H7 (cell line): ENCODE data around the gene RAB26. TPM values are rescaled to one million over a fixed set of nuclear protein-coding genes. Genes with fewer than 3 reads are reported as not detected.

Source experiments
- DNase-seq: peaks from one replicate; pipeline ENCODE4 v3.0.0; 2012
- H3K27me3 ChIP-seq: 2 replicates; pipeline ENCODE4 v1.6.0; 2011; ENCODE audit warnings: mild to moderate bottlenecking, low read length; ENCODE audit not compliant: control insufficient read depth, insufficient read depth
- H3K36me3 ChIP-seq: replicated peaks from 2 replicates; pipeline ENCODE4 v1.5.1; 2011; ENCODE audit warnings: low read length; ENCODE audit not compliant: control insufficient read depth, insufficient read depth
- H3K4me3 ChIP-seq: 2 replicates; pipeline ENCODE4 v1.5.1; 2011; ENCODE audit warnings: low read depth, mild to moderate bottlenecking, control low read depth, low read length, moderate library complexity; ENCODE audit not compliant: insufficient read depth
- total RNA-seq: library from RNA; depleted of rRNA; stranded (reverse); fragments of >200 nt; shearing (Covaris generic); gene quantifications from 2 replicates; pipeline ENCODE4 v1.2.3, GENCODE V29; 2014

The RAB26 gene
- total RNA-seq, 1 experiment from 2014 or later = 10.7 TPM

GRCh38 chr16:2172688-2173335, 24.4 kb downstream of the RAB26 start:
- H3K36me3 ChIP-seq = peaks cover 19% of the 10 kb centered on the region
- no peak for DNase-seq
- H3K27me3 ChIP-seq = no peaks in the 10 kb centered on the region
- H3K4me3 ChIP-seq = no peak overlapping the region

- Histone ChIP-seq H3K27me3 (no peaks in the 10 kb centered on the region), H3K36me3 (peaks cover 18% of the 10 kb centered on the region), H3K4me3 (no peak overlapping the region)
- no peak for DNase-seq
Measured at GRCh38 chr16:2173366-2173765, 24.9 kb downstream of the RAB26 start.

GRCh38 chr16:2173916-2174315, 25.5 kb downstream of the RAB26 start:
- Histone ChIP-seq H3K4me3 (no peak overlapping the region), H3K27me3 (no peaks in the 10 kb centered on the region), H3K36me3 (peaks cover 18% of the 10 kb centered on the region)
- no peak for DNase-seq

GRCh38 chr16:2174396-2175131, 26.1 kb downstream of the RAB26 start:
- Histone ChIP-seq H3K4me3 (no peak overlapping the region), H3K36me3 (peaks cover 18% of the 10 kb centered on the region), H3K27me3 (0 out of 2 replicates have a peak, but pooled peaks cover 3% of the 10 kb centered on the region)
- no peak for DNase-seq

GRCh38 chr16:2175454-2175853, 27.0 kb downstream of the RAB26 start:
- H3K36me3 ChIP-seq = peaks cover 18% of the 10 kb centered on the region
- H3K27me3 ChIP-seq = 0 out of 2 replicates have a peak, but pooled peaks cover 3% of the 10 kb centered on the region
- no peak for DNase-seq
- no peak overlapping the region for H3K4me3 ChIP-seq

DNA sequence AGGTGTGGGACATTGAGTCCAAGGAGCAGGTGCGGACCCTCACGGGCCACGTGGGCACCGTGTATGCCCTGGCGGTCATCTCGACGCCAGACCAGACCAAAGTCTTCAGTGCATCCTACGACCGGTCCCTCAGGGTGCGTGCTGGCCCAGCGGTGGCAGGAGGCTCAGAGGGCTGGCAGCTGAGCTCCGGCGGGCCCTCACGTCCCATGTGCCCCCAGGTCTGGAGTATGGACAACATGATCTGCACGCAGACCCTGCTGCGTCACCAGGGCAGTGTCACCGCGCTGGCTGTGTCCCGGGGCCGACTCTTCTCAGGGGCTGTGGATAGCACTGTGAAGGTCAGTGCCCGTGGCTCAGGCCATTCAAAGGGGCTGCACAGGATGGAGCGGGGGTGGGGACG, 27.6 kb downstream of the RAB26 start:
- 0 out of 2 replicates have a peak, but pooled peaks cover 3% of the 10 kb centered on the region for H3K27me3 ChIP-seq
- peaks cover 18% of the 10 kb centered on the region for H3K36me3 ChIP-seq
- no peak for DNase-seq

GRCh38 chr16:2177101-2177500, 28.7 kb downstream of the RAB26 start:
- DNase-seq = no peak
- 0 out of 2 replicates have a peak, but pooled peaks cover 3% of the 10 kb centered on the region for H3K27me3 ChIP-seq
- peaks cover 18% of the 10 kb centered on the region for H3K36me3 ChIP-seq
- no peak overlapping the region for H3K4me3 ChIP-seq

More for the DNA sequence above, 27.6 kb downstream of the RAB26 start:
- H3K4me3 ChIP-seq = no peak overlapping the region

GRCh38 chr16:2177561-2177960, 29.1 kb downstream of the RAB26 start:
- H3K4me3 ChIP-seq = no peak overlapping the region
- H3K27me3 ChIP-seq = 0 out of 2 replicates have a peak, but pooled peaks cover 3% of the 10 kb centered on the region
- peaks cover 18% of the 10 kb centered on the region for H3K36me3 ChIP-seq
- no peak for DNase-seq

DNA sequence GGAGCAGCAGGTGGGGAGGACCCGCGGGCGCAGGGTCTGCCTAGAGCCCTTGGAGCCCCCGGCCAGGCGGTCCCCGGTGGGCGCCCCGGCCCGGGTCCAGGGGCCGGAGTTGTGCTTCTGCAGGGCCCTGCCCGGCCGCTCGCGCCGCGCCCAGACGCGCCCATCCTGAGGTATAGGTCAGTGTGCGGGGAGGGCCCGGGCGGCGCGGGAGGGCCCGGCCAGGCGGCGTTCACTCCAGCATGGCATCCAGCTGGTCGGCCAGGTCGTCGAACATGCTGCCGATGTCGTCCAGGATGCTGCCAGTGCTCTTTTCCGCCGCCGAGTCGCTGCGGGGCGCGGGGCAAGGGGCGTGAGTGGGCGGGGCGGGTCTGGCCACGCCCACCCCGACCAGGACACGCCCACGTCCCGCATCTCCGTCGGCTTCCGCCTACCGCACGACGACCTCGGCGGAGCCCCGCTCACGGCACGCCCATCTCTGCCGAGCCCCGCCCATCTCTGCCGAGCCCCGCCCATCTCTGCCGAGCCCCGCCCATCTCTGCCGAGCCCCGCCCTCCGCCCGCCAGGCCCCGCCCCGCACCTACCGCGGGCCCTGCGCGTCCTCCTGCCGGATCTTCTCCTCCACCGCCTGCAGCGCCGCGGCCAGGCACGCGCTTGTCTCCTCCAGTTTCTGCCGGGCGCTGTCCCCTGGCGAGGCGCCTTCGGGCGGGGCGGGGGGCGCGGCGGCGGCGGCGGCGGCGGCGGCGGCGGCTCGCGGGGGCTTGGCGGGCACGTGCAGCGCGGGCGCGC, 30.1 kb downstream of the RAB26 start:
- no peak overlapping the region for H3K4me3 ChIP-seq

GRCh38 chr16:2179107-2179501, 30.7 kb downstream of the RAB26 start:
- Histone ChIP-seq H3K4me3 (no peak overlapping the region), H3K36me3 (peaks cover 11% of the 10 kb centered on the region), H3K27me3 (0 out of 2 replicates have a peak, but pooled peaks cover 3% of the 10 kb centered on the region)
- no peak for DNase-seq

More for the DNA sequence above, 30.1 kb downstream of the RAB26 start:
- Histone ChIP-seq H3K27me3 (0 out of 2 replicates have a peak, but pooled peaks cover 3% of the 10 kb centered on the region), H3K36me3 (peaks cover 14% of the 10 kb centered on the region)
- peak; percentile 99 for DNase-seq

- H3K4me3 ChIP-seq = no peak overlapping the region
- DNase-seq = peak; percentile 66
- peaks cover 6% of the 10 kb centered on the region for H3K36me3 ChIP-seq
- H3K27me3 ChIP-seq = 0 out of 2 replicates have a peak, but pooled peaks cover 3% of the 10 kb centered on the region
Measured at GRCh38 chr16:2179576-2179975, 31.2 kb downstream of the RAB26 start.

DNA sequence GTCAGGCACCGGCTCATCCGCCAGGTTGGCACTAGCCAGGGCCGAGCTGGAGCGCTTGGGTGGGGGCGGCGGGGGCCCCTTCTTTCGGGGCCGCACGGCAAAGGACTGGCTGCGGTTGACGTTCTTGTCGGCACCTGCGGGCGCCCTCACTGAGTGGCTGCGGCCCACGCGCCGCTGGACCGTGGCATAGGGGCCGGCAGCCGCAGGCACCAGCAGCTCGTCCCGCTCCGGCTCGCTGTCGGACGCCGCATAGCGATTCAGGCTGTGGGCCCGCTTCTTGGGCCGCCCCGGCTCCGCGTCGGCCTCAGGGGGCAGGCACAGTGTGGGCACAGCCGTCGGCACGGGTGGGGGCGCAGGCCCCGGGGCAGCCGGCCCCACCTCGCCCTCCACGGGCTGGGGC, 32.0 kb downstream of the RAB26 start:
- DNase-seq = no peak
- 0 out of 2 replicates have a peak, but pooled peaks cover 3% of the 10 kb centered on the region for H3K27me3 ChIP-seq
- peaks cover 2% of the 10 kb centered on the region; the same call in 1 of the 2 replicates for H3K36me3 ChIP-seq
- no peak overlapping the region for H3K4me3 ChIP-seq

DNA sequence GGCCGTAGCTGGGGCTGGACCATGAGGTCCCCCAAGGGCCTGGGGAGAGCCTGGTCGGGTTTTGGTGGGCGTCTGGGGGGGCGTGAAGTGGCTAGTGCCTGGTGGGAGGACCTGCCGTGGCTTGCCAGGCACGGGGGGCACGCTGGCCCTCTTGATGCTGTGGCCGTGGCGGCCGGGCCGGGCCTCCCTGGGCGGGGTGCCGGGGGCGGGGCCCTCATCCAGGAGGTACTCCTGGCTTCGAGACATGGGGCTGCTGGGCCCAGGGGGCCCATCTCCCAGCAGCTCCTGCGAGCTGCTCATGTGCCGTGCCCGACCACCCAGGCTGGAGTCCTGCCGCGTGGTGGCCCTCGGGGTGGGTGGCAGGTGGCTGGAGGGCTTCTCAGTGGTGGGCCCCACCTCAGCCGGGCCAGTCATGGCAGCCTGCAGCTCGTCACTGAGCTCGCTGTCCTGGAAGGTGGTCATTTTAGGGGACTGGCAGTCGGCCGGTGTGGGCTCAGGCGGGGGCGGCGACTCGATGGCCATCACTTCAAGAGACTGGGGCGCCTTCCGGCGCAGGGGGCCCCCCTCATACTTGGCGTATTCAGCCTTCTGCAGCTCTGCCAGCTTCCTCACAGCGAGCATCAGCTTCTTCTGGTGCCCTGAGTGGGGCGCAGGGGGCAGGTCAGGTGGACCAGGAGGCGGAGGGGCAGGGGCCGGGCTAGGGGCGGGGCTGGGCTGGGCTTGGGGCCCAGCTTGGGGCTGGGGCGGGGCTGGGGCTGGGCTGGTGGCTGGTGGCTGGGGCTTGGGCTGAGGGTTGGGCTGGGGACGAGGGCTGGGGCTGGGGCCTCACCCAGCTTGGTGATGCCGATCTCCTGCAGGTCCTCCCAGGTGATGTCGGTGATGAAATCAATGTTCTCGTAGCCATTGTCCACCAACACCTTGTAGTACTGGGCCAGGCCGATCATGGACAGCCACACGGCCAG, 32.8 kb downstream of the RAB26 start:
- Histone ChIP-seq H3K4me3 (no peak overlapping the region), H3K27me3 (0 out of 2 replicates have a peak, but pooled peaks cover 3% of the 10 kb centered on the region), H3K36me3 (peaks cover 2% of the 10 kb centered on the region; the same call in 1 of the 2 replicates)
- peak; percentile 91 for DNase-seq
